Uterus (tissue), 2 donors: ENCODE results near the gene CA10.

Source experiments
- POLR2A ChIP-seq, 2 donors: fragments of 450-650 bp; IDR thresholded peaks; one replicate each; pipeline ENCODE4 v1.6.1; 2016; ENCODE audit warnings: antibody characterized with exemption in 2 of 2, mild to moderate bottlenecking in 1 of 2, moderate library complexity in 1 of 2
- TF ChIP-seq, protein P1 (sequence below), 4 experiments: fragments of 200-600 bp in 2 of 4; fragments of 450-650 bp in 2 of 4; sonication (generic) in 2 of 4; IDR thresholded peaks; one replicate each; pipeline ENCODE4 v1.5.1; 2016 to 2019; ENCODE audit warnings: antibody characterized with exemption in 4 of 4, mild to moderate bottlenecking in 2 of 4, moderate library complexity in 1 of 4

DNA sequence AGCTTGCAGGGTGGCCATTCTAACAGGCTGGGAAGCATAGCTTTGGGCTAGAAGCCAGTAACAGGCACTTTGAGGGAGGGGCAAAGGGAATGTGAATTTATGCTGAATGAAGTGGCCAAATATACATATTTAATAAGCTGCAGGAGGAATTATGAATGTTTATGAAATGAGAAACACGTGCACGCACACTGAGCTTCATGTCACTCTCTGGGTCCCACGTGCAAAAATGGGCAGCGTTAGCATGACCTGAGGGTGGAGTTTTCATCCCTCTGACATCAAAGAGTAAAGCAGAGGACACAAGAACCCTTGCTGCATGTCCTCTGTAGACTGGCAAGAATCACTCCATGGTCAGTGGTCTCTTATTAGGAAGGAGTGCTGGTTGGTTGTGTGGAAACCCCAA, 561.2 kb downstream of the CA10 start:
- TF ChIP-seq, protein P1, sequence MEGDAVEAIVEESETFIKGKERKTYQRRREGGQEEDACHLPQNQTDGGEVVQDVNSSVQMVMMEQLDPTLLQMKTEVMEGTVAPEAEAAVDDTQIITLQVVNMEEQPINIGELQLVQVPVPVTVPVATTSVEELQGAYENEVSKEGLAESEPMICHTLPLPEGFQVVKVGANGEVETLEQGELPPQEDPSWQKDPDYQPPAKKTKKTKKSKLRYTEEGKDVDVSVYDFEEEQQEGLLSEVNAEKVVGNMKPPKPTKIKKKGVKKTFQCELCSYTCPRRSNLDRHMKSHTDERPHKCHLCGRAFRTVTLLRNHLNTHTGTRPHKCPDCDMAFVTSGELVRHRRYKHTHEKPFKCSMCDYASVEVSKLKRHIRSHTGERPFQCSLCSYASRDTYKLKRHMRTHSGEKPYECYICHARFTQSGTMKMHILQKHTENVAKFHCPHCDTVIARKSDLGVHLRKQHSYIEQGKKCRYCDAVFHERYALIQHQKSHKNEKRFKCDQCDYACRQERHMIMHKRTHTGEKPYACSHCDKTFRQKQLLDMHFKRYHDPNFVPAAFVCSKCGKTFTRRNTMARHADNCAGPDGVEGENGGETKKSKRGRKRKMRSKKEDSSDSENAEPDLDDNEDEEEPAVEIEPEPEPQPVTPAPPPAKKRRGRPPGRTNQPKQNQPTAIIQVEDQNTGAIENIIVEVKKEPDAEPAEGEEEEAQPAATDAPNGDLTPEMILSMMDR (IDR thresholded peaks at IDR 0.05) = no peak
- TF ChIP-seq POLR2A (IDR thresholded peaks at IDR 0.05) = no peak
